HEK293T (cell line): ENCODE measurements around the gene TMEM233.

Experiments
- BHLHE40 ChIP-seq: fragments of 450-650 bp; IDR thresholded peaks from 2 replicates; pipeline ENCODE4 v1.6.1; 2016; ENCODE audit warnings: mild to moderate bottlenecking, moderate library complexity, borderline replicate concordance
- CTBP1 ChIP-seq: fragments of 450-650 bp; IDR thresholded peaks from 2 replicates; pipeline ENCODE4 v1.6.1; 2016; ENCODE audit warnings: borderline replicate concordance
- ELF4 ChIP-seq: fragments of 450-650 bp; IDR thresholded peaks from 2 replicates; pipeline ENCODE4 v1.6.1; 2017; ENCODE audit warnings: antibody characterized with exemption
- FOXK2 ChIP-seq: fragments of 450-650 bp; IDR thresholded peaks from 2 replicates; pipeline ENCODE4 v1.6.1; 2016; ENCODE audit warnings: mild to moderate bottlenecking
- FOXM1 ChIP-seq: fragments of 450-650 bp; IDR thresholded peaks from 2 replicates; pipeline ENCODE4 v1.6.1; 2017; ENCODE audit warnings: mild to moderate bottlenecking, borderline replicate concordance
- HDGF ChIP-seq: fragments of 450-650 bp; IDR thresholded peaks from 2 replicates; pipeline ENCODE4 v1.6.1; 2017; ENCODE audit warnings: antibody characterized with exemption, borderline replicate concordance
- L3MBTL2 ChIP-seq: fragments of 450-650 bp; conservative IDR thresholded peaks from 2 replicates; pipeline ENCODE4 v1.6.1; 2016; ENCODE audit warnings: mild to moderate bottlenecking
- SP1 ChIP-seq: fragments of 450-650 bp; IDR thresholded peaks from 2 replicates; pipeline ENCODE4 v1.6.1; 2017
- SUZ12 ChIP-seq: fragments of 450-650 bp; IDR thresholded peaks from 2 replicates; pipeline ENCODE4 v1.6.1; 2016; ENCODE audit warnings: mild to moderate bottlenecking
- ZNF384 ChIP-seq: fragments of 450-650 bp; IDR thresholded peaks from 2 replicates; pipeline ENCODE4 v1.6.1; 2016
- TF ChIP-seq, protein P1 (sequence below): fragments of 450-650 bp; IDR thresholded peaks from 2 replicates; pipeline ENCODE4 v1.6.1; 2016

DNA sequence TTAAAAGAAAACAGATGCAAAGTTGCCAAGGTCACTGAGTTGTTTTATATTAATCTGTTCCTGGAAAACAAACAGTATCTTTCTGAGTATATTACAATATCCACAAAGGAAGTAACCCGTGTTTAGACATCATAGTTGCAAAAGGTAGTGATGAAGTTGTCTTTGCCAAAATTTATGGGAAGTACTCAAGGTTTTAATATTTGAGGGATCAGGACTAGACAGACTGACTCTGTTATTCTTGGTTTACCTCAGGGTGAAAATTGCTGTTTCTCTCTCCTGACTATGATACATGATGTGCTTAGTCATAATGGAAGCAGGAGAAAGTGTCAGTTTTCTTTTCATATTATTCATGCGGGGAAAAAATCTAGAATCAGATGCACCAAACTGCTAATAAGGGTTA is 28.3 kb downstream of the TMEM233 start:
- TF ChIP-seq ELF4: no peak
- no peak for TF ChIP-seq FOXK2
- TF ChIP-seq L3MBTL2: no peak
- no peak for TF ChIP-seq FOXM1
- TF ChIP-seq, protein P1, sequence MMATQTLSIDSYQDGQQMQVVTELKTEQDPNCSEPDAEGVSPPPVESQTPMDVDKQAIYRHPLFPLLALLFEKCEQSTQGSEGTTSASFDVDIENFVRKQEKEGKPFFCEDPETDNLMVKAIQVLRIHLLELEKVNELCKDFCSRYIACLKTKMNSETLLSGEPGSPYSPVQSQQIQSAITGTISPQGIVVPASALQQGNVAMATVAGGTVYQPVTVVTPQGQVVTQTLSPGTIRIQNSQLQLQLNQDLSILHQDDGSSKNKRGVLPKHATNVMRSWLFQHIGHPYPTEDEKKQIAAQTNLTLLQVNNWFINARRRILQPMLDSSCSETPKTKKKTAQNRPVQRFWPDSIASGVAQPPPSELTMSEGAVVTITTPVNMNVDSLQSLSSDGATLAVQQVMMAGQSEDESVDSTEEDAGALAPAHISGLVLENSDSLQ: no peak
- no peak for TF ChIP-seq HDGF
- TF ChIP-seq BHLHE40: no peak
- TF ChIP-seq SP1: no peak
- TF ChIP-seq SUZ12: no peak
- TF ChIP-seq ZNF384: no peak
- TF ChIP-seq CTBP1: no peak
